HG03457 (cell line): ENCODE measurements around the gene HELZ.
"Not testable (repeated sequence)": the region's sequence is repeated elsewhere in the genome, so short reads cannot be mapped to it uniquely, and the experiment has no call there.

Experiments
- ATAC-seq: cut with Tn5 transposase; IDR thresholded peaks from one replicate; pipeline ENCODE4 v1.9.1; 2021; ENCODE audit warnings: moderate number of reproducible peaks; ENCODE audit not compliant: unreplicated experiment

The HELZ gene

GRCh38 chr17:67054608-67055007 lies 190.4 kb downstream of the HELZ start:
- ATAC-seq: no peak

GRCh38 chr17:67054011-67054591 lies 190.9 kb downstream of the HELZ start:
- no peak for ATAC-seq

- ATAC-seq: no peak
Measured at GRCh38 chr17:67053438-67054000, 191.5 kb downstream of the HELZ start.

DNA sequence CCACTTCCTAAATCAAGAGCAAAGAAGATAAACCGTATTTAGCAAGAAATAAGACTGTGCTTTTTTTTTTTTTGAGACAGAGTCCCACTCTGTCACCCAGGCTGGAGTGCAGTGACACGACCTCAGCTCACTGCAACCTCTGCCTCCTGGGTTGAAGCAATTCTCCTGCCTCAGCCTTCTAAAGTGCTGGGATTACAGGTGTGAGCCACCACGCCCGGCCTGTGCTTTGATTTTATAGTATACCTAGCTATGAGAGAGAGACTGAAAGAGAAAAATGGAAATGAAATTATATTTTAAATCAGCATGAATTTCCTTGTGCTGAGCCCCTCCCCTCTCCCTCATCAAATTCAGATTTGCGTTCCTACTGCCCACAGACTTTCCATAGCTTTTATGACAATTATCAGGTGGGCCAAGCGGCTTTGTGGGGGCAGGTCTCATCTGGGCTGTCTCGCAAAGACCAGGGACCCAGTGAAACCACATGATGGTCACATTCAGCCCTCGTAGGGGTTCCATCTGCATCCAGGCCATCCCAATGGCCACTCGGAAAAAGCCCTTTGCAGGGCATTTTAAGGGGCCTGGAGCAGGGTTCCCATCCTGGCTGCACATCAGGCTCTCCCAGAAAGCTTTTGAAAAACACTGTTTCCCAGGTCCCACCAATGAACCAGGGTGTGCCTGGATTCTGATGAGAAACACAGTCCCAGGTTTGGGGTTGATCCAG lies 192.1 kb downstream of the HELZ start:
- no peak for ATAC-seq

- no peak for ATAC-seq
Measured at GRCh38 chr17:67051837-67052236, 193.2 kb downstream of the HELZ start.

DNA sequence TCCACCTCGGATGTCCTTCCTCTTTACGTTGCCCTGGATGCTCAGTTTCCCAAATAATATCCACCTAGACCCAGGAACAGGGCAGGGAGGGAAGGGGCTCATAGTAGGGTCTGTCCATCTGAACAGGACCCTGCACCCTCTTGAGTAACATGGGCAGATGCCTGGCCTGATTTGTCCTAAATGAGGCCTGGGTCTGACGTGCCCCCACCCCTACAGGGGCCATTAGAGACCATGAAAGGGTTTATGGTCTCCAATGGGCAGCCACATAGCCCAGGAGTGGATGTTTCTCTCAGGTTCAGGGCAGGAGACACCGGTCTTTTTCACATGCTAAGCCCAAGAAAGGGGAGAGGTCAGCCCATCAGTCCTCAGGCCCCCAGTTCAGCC lies 193.8 kb downstream of the HELZ start:
- no peak for ATAC-seq

DNA sequence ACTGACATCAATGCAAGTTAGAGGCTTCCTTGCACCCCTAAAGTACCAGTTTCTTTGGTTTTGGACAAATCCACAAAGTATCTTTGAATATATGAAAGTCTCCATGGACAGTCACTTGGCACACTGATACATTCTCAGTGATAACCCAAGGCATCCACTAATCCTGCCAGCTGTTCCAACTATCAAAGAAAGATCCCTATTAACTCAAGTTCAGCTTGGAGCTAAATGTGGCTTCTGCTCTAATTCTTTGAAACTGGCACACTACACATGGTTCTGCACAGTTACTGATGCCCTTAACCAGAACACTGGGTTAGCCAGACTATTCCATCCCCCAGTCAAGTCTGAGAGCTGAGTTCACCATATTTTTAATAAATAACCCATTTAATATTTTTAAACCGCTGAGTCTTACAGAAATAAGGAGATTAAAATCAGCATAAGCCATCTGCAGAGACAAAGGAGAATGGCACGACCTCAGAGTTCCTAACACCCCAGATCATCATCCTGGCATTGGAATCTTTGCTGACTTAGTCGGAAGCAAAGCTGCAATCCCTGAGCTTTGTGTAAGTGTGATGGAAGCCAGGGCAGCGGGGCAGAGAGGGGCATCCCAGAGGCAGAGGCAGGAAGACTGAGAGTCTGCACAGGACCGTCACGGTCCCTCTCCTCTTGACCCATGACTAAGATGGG lies 194.4 kb downstream of the HELZ start:
- no peak for ATAC-seq

DNA sequence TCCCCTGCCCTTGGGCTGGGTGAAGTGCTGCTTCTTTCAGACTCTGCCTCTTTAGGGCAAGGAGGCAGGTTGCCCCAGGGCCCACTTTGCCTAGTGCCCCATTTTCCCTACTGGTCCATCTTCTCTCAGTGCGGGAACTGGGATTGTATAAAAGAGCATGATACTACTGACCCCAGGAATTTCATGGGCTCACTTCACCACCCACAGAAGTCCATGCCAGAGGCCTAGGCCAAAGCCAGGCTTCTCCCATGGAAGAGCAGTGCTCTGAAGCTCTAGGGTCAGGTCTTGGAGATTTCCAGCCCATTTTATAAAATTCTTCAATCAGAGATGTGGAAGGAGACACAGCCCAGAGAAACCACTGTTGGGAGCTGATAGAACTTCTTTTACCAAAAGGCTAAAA lies 194.9 kb downstream of the HELZ start:
- ATAC-seq: no peak

GRCh38 chr17:67049025-67049739 lies 195.8 kb downstream of the HELZ start:
- no peak for ATAC-seq

GRCh38 chr17:67047382-67047781 lies 197.6 kb downstream of the HELZ start:
- ATAC-seq: no peak

GRCh38 chr17:67046398-67046797 lies 198.6 kb downstream of the HELZ start:
- no peak for ATAC-seq

GRCh38 chr17:67044940-67045339 lies 200.1 kb downstream of the HELZ start:
- ATAC-seq: no peak

DNA sequence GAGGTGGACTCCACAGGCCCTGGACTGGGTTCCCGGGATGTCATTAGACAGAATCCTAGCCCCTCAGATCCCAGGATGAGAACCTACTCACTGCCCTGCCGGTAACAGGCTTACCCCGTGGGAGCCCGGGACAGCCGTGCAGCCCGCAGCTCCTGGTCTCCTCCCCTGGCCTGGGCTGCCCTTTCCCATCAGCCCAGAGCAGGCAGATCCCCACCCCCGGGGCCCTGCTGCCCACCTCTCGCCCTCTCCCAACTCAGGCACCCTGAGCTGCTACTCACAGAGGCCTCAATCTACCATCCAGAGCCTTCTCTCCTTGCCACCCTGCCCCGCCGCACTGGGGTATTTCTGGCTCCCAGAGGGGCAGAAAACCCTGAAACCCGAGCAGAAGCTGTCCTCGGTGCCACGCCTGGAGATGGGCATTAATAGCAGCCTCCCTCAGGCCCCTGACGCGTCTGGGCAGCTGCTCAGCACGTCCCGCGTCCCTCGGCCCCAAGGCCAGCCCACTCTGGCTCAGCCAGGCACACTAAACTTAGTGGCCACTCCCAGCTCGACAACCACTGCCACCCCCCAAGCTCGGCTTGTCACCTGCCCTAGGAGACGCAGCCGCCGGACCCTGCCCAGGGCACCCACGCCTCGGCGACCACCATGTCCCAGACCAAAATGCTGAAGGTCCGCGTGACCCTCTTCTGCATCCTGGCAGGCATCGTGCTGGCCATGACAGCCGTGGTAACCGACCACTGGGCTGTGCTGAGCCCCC lies 200.8 kb downstream of the HELZ start, which contains the start of gene CACNG1:
Gene CACNG1 (plus strand): TSS at position 539 of the 757 bp plus-strand sequence. CDS start 107 bp downstream, at position 646.
- ATAC-seq: no peak

- no peak for ATAC-seq
Measured at GRCh38 chr17:67043283-67043682, 201.7 kb downstream of the HELZ start.

- ATAC-seq: no peak
Measured at GRCh38 chr17:67041941-67042899, 202.8 kb downstream of the HELZ start.

DNA sequence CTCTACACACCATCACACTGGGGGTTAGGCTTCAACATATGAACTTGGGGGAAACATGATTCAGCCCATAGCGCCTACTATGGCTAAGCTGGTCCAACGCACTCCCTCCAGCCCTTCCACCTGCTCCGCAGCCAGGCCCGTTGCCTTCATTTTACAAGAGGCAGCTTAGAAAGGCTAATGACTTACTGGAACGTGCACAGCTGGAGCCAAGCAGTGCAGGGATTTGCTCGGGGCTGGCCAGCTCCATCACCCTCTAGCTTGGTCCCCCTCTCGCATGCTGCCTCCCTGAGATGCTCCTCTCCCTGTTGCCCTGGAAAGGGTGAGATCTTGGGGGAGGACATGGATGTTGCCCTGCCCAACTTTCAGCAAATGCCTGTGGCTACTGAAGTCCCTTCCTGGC lies 203.5 kb downstream of the HELZ start:
- no peak for ATAC-seq

GRCh38 chr17:67041119-67041518 lies 203.9 kb downstream of the HELZ start:
- not testable (repeated sequence) for ATAC-seq

GRCh38 chr17:67040652-67041051 lies 204.3 kb downstream of the HELZ start:
- ATAC-seq: no peak

- ATAC-seq: no peak
Measured at GRCh38 chr17:67038861-67039365, 206.1 kb downstream of the HELZ start.
